CD4-positive, alpha-beta T cell treated with Interleukin-1 beta for 1 hour (primary cell): ENCODE results near the gene RNF208.

ENCODE experiments used
- DNase-seq, 2 donors: peaks; one replicate each; pipeline ENCODE4 v3.0.0-alpha.2; 2020 to 2022

Gene RNF208

DNA sequence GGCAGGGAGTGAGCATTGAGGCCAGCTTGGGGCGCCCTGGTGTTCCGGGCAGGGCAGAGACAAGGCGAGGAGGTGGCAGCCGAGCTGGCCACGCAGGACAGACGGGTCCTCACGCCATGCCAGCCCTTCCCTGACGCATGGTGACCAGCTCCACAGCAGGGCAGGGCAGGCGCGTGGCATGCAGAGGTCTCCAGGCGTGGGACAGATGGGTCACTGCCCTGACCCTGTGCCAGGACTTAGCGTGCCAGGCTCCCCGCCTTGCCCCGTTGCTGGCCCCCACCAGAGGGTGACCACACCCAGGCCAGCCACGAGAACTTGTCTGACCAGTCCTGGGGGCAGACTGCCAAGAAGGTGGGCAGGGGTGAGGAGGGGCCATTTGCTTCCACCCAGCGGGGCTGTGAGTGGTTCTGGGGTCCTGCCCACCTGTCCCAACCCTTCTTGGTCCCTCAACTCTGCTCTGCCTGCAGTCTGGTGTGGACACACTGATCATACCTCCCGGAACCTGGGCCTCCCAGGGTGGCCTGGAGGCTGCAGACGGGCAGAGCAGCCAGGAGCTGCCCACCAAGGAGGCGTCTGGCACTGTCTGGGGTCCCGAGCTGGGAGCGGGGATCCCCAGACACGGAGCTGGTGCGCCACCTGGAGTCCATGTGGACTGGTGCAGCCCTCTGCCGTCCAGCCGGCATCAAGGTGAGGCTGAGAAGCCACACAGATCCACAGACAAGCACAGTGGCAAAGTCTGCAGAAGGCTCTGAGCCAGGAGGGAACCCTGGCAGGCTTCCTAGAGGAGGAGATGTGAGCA lies 5.2 kb upstream of the RNF208 start, which contains the start of gene RNF224:
Gene RNF224, plus strand, starts transcription at position 449 of the 799 bp plus-strand sequence. CDS start 834 bp downstream, outside the sequence.
- peak; percentile 82 to 84 for DNase-seq

DNA sequence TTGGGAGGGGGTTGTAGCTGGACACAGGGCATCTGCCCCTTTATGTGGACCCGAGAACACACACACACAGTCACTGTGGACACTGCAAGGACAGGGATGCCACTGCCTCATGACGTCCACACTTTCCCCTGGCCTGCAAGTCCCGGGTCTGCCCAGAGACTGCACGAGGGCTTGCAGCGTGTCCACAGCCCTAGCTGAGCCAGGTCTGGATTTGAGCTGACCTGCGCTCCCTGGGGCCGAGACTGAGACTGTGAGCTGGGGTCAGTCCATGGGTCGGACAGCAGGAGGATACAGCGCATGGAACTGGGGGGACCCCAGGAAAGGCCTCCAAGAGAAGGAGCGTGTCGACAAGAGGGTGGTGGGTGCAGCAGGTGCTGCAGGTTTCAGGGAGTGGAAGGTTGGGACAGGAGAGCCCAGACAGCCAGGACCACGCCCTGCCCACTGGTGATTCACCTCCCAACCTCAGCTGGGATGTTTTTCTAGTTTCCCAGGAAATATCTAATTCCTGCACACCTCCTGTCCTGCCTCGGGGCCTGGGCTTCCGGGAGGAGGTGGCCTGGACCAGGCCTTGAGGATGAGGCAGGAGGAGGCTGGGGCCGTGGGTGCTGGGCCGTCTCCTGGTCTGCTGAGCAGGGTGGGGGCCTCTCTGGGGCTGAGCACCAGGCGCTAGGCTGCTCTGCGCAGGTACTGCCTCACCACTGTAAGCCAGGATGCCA lies 4.5 kb upstream of the RNF208 start:
- no peak for DNase-seq

GRCh38 chr9:137225699-137226331 lies 3.8 kb upstream of the RNF208 start:
- DNase-seq, result no peak

DNA sequence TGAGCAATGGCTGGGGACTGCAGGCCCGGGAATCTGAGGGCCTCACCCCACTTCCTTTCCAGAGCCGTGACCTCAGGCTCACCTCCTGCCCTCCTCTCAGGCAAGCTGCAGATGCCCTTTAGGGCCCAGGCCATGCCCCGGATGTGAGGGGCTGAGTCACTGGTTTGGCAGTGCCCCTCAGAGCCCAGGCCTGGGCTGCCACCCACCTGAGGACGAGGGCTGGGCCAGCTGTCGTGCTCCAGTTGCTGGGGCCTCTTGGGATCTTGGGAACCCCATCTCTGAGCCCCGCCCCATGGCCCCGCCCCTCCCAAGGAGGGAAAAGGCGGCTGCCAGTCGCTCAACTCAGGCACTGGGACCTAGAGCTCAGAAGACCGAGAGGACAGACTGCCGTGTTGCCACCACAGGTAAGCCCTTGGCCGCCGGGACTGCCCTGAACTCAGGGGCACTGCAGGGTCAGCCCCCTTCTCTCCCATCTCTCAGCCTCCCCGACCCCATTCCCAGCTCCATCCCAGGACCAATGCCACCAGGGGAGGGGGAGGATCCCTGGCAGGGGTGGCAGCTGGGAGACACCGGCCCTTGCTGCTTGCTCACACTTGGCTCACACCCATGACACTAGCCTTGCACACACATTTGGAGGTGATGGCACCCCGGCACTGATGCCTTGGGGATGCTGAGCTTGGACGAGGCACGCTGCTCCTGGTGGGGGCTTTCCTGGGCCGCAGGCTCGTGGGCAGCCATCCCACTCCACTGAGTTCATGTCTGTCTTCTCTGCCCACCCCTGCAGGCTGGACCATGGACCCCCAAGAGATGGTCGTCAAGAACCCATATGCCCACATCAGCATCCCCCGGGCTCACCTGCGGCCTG lies 3.0 kb upstream of the RNF208 start, which contains the start of gene CYSRT1:
Gene CYSRT1, plus strand, starts transcription at position 345 of the 865 bp plus-strand sequence. Its CDS starts 448 bp downstream, at position 793.
- DNase-seq, result peak in 1 of 2 donors; percentile 10

DNA sequence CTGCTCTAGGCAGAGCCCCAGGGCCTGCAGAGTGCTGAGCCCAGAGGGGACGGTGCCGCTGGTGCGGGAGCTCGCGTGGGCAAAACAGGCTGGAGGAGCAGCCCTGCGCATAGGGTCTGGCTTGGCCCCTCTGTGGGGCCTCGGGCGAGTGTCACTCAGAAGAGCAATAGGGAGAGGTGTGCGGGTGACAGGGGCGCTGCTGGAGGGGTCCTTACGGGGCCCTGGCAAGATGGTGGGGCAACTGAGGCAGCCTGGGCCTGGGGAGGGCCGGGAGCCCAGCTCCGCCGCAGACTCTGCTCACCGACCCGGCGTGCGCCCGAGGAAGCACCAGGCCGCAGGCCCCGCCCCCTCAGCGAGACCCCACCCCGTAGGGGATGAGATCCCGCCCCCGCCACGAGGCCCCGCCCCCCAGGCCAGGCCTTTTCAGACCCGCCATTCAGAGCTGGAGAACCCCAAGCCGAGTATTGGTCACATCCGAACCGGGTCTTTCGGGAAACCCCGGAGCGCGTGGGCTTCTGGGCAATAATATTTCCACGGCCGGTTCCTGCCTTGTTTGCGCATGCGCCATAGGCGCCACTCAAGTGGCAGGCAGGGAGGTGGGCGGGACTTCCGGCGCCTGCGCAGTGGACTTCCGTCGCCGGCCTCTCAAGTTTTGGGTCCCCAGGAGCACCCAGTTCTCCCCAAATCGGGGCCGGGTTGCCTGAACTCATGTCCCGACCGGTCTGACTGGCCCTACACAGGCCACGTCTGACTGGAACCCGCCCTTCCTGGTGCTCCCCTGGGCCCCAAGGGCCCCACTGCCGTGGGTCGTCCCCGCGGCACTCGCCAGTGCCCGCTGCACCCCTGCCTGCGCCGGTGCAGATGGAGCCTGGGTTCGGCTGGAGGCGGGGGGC lies 1.3 kb upstream of the RNF208 start:
- DNase-seq, result peak; percentile 99 to 100

DNA sequence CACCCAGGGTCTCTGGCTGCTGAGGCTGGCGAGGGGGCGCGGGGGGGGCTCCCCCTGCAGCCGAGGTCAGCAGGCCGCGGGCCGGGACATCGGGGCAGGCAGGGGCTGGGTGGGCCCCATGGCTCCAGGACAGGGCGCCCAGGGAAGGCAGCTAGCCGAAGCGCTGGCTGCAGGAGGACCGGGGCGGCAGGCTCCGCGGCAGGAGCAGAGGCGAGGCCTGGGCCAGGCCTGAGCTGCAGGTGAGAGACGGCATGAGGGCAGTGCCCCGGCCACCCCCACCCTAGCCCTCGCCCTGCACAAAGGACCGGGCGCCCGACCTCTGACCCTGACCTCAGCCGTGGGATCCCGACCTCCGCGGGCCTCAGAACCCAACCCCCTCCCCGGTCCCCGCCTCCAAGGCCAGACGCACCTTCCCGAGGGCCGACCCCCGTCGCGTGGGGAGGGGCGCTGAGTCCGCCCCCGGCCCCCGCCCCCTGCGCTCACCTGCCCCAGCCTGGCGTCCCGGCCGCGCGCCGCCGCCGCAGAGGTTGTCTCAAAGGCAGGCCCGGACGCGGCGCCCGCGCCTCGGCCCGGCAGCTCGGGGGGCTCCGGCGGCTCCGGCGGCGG lies 431 bp downstream of the RNF208 start:
- DNase-seq, result peak in 1 of 2 donors; percentile 17

DNA sequence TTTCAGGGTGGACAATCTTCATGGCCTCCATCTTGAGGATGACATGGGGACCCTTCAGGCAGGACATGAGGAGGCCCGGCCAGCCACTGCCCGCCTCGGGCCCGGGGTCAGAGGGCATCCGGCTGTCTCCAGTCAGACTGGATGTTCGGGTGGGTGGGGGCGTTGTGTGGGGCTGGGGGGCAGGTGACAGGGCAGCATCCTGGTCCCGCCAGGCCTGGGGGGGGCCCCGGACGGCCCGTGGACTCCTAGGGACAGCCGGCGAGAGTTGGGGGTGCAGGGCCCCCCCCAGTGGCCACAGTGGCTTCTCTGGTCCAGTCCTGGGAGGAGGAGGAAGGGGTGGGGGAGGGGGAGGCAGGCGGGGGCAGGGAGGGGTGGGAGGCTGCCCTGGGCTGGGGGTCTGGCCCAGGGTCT lies 940 bp downstream of the RNF208 start:
- DNase-seq, result no peak

DNA sequence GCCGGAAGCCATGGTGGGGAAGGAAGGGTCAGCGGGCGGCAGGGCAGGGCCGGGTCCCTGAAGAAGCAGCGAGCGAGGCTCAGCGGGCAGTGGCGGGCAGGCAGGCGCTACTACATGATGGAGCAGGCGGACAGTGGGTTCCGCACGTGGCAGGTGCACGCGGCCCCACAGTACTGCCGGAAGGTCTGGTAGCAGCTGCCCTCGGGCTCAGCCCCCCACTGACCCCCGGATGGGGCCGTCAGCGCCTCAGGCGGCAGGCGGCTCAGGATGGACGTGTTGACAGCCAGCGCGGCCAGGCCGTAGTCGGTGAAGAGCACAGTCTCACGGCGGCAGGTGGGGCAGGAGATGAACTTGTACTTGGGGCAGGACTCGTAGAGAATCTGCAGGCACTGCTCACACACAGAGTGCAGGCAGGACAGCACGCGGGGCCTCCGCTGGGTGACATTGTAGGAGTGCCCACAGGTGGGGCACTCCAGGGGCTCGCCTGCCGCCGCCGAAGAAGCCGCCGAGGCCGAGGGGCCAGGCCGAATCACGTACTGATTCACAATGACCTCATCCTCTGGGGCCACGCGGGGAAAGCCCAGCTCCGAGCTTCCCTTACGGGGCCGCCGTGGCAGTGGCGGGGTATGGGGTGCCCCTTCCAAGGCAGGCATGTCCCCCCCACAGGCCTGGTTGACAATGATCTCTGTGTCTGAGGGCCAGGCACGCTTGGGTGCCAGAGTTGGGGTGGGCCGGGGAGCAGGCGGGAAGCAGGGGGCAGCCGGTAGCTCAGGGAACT lies 1.5 kb downstream of the RNF208 start:
- DNase-seq, result no peak

DNA sequence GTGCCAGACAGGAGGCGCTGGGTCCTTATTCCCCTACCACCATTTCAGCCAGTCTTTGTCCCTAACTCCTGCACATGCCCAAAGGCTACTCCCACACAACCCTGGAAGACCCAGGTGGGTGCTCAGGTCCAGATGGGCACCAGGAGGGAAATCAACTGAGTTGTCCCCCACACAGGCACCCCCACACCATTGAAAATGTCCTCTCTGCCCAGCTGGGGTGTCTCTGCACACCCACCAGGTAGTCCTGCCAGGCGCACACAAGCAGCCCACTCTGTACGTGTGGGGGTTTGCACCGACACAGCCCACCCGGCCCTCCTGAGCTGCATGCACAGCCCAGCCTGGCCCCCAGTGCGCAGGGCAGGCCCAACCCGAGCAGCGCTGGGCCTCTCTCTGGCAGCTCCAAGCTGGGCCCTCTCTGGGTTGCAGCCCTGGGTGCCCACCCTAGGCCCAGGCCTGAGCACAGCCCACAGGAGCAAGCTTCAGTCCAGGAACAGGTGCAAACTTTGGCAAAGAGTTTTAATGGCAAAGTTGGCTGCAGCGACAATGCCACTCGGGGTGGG lies 2.2 kb downstream of the RNF208 start:
- DNase-seq, result no peak

- no peak for DNase-seq
Observed at GRCh38 chr9:137218754-137219271, 3.2 kb downstream of the RNF208 start.

GRCh38 chr9:137218212-137218753 lies 3.8 kb downstream of the RNF208 start:
- no peak for DNase-seq

DNA sequence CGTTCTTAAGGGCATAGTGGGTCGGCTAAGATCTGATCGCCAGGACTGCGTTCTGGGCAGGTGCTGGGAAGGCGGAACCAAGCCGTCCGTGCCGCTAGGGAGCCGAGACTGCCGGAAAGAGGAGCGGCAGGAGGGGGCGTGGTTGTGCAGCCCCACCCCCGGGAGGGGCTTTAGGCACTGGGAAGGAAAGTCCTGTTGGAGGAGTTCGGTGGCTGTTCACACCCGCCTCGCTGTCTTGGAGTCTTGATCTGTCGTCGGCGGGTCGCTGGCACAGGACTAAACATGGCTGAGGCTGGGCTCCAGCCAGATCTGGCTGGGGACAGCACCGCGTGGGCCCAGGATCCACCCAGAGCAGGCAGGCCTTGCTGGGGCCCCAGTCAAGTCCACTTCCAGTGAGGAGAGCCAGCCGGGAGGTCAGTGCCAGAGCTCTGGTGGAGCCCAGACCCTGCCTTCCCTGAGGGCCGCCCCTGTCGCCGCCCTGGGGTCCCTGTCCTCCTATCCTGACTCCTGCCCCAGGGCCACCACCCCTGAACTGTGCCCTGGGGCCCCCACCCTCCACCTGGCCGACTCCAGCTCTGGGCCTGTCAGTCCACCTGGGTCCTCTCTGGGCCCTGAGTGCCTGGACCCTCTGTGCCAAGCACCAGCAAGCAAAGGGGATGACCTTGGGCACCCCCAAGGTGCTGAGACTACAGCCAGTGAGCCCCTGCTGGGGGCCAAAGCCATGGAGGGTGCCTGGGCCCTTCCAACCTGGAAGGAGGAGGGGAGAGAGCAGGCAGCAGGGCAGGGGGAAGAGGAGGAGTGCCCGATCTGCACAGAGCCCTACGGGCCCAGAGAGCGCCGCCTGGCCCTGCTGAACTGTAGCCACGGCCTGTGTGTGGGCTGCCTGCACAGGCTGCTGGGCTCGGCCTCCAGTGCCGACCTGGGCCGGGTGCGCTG lies 4.5 kb downstream of the RNF208 start:
- no peak for DNase-seq

DNA sequence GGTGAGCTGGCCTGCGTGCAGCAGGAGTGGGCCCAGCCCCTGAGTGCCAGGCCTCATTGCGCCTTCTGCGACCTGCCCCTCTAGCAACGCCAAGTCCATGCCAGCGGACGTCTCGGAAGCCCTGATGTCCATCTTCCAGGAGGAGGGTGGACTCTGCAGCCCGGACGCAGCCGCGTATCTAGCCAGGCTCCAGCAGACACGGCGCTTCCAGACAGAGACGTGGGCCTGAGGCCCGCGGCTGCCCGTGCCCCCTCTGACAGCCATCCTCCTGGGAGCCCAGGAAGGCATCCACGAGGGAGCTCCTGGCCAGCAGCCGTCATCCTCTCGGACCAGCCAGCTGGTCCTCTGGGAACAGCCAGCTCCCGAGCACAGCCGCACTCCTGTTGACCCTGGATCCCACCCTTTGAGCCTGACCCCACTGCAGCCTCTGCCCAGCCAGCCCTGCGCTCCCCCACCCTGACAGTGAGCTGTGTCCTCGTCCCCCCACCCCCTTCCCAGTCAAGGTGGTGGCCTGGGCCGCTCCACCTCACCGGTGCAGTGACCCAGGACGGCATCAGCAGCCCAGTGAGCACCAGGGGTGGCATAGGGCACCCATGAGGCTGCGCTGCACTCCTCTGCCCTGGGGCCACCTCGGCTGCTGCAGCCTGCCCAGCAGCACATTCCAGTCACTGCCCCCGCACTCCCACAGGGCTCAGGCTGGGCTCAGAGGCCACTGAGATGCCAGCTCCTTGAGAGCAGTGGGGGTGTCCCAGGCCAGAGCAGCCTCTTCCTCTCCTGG lies 5.7 kb downstream of the RNF208 start:
- DNase-seq, result no peak

- DNase-seq, result no peak
Observed at GRCh38 chr9:137215196-137215986, 6.6 kb downstream of the RNF208 start.

DNA sequence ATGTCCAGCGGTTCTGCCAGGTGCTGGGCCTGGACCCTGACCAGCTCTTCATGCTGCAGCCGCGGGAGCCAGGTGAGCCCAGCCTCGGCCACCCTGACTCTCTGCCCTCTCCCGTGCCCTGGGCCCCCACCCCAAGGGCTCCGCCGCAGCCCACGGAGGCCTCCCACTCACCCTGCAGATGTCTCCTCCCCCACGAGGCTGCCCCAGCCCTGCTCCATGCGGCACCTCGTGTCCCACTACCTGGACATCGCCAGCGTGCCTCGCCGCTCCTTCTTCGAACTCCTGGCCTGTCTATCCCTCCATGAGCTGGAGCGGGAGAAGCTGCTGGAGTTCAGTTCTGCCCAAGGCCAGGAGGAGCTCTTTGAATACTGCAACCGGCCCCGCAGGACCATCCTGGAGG lies 7.4 kb downstream of the RNF208 start:
- no peak for DNase-seq
